Lung (tissue), 12 donors: ENCODE results near the gene GOLGA6L1. TPM values are rescaled to one million over a fixed set of nuclear protein-coding genes. Genes with fewer than 3 reads are reported as not detected.
"Not testable (repeated sequence)": the region's sequence is repeated elsewhere in the genome, so short reads cannot be mapped to it uniquely, and the experiment has no call there.

ENCODE experiments used
- ATAC-seq: fragments of 200-7000 bp; cut with Tn5 transposase; one replicate; pipeline ENCODE4 v1.9.1; 2020; ENCODE audit warnings: moderate number of reproducible peaks; ENCODE audit not compliant: insufficient read depth, low FRiP score
- DNase-seq, 3 donors: peaks; one replicate each; pipeline ENCODE4 v3.0.0-alpha.2; 2013 to 2017
- H3K27ac ChIP-seq, 2 donors: one replicate each; pipeline ENCODE4 v1.5.1; 2013; ENCODE audit warnings: mild to moderate bottlenecking in 2 of 2, moderate library complexity in 2 of 2, control low read depth in 1 of 2, inconsistent platforms in 1 of 2, low read depth in 1 of 2, low read length in 1 of 2
- H3K27me3 ChIP-seq, 3 donors: one replicate each; pipeline ENCODE4 v1.5.1; 2013; ENCODE audit warnings: low read length in 2 of 3; ENCODE audit not compliant: control insufficient read depth in 3 of 3, insufficient read depth in 3 of 3
- H3K36me3 ChIP-seq, 4 donors: one replicate each; pipeline ENCODE4 v1.5.1; 2013; ENCODE audit warnings: low read length in 4 of 4, mild to moderate bottlenecking in 1 of 4, moderate library complexity in 1 of 4; ENCODE audit not compliant: control insufficient read depth in 4 of 4, insufficient read depth in 4 of 4
- H3K4me1 ChIP-seq, 5 donors: one replicate each; pipeline ENCODE4 v1.5.1; 2013; ENCODE audit warnings: low read length in 5 of 5, mild to moderate bottlenecking in 2 of 5, moderate library complexity in 1 of 5; ENCODE audit not compliant: control insufficient read depth in 5 of 5, insufficient read depth in 5 of 5
- H3K4me3 ChIP-seq: one replicate; pipeline ENCODE4 v1.5.1; 2013; ENCODE audit warnings: mild to moderate bottlenecking, control low read depth, moderate library complexity
- H3K9ac ChIP-seq, 2 donors: one replicate each; pipeline ENCODE4 v1.5.1; 2013; ENCODE audit warnings: low read length in 2 of 2, control low read depth in 1 of 2; ENCODE audit not compliant: insufficient read depth in 1 of 2
- H3K9me3 ChIP-seq, 4 donors: one replicate each; pipeline ENCODE4 v1.5.1; 2013; ENCODE audit warnings: low read length in 3 of 4, mild to moderate bottlenecking in 1 of 4, moderate library complexity in 1 of 4; ENCODE audit not compliant: control insufficient read depth in 4 of 4, insufficient read depth in 3 of 4
- CTCF ChIP-seq: IDR thresholded peaks from 2 replicates; pipeline ENCODE4 v1.5.1; 2012; ENCODE audit warnings: mild to moderate bottlenecking; ENCODE audit errors: control extremely low read depth, extremely low read depth
- WGBS, 2 donors: extraction: QIAGEN DNeasy Blood & Tissue Kit; methylation state at CpG; one replicate each; pipeline ENCODE4 v1.1.7; 2013; 5-methylcytosine and 5-hydroxymethylcytosine counted together
- polyA plus RNA-seq, 2 donors: library from polyadenylated mRNA; stranded (reverse); fragments of 200-250 nt; gene quantifications; one replicate each; pipeline ENCODE4 v1.2.1, GENCODE V29; 2013
- total RNA-seq, 2 donors: library from RNA; depleted of rRNA in 1 of 2; stranded (reverse); fragments of >200 nt in 1 of 2; gene quantifications; one replicate each; pipeline ENCODE4 v1.2.1, GENCODE V29; 2014 to 2021
- donor health status: control.
- donor health status: control.
- donor health status: Bipolar disorder and iron deficiency.
- donor health status: healthy.
- donor health status: DM: yes; HTN: yes; CAD: no.

GOLGA6L1 gene
- total and polyA plus RNA-seq, 4 donors: not detected

GRCh38 chr15:23118208-23118607 is 18.4 kb downstream of the GOLGA6L1 start:
- H3K4me1 ChIP-seq: no peaks in the 10 kb centered on the region
- no peak overlapping the region for H3K4me3 ChIP-seq
- H3K9ac ChIP-seq: no peak overlapping the region
- no peaks in the 10 kb centered on the region for H3K9me3 ChIP-seq
- ATAC-seq: no peak
- H3K27me3 ChIP-seq: no peaks in the 10 kb centered on the region
- DNase-seq: no peak
- 66 to 67% methylated on average over 1 of the region's 1 CpG for WGBS, 2 donors
- no peaks in the 10 kb centered on the region for H3K36me3 ChIP-seq
- TF ChIP-seq CTCF: no peak
- H3K27ac ChIP-seq: no peak overlapping the region

- no peak overlapping the region for H3K4me3 ChIP-seq
- H3K27ac ChIP-seq: no peak overlapping the region
- H3K27me3 ChIP-seq: no peaks in the 10 kb centered on the region
- peaks cover 0 to 3% (median 0%) of the 10 kb centered on the region in 4 donors for H3K9me3 ChIP-seq
- H3K9ac ChIP-seq: no peak overlapping the region
- H3K4me1 ChIP-seq: no peaks in the 10 kb centered on the region
- DNase-seq (no peak), ATAC-seq (no peak)
- no peak for TF ChIP-seq CTCF
- 81 to 86% methylated on average over 1 of the region's 1 CpG for WGBS, 2 donors
- no peaks in the 10 kb centered on the region for H3K36me3 ChIP-seq
These were observed 40.8 kb downstream of the GOLGA6L1 start for GRCh38 chr15:23095796-23096195.

GRCh38 chr15:23083115-23083514 is 53.5 kb downstream of the GOLGA6L1 start:
- Histone ChIP-seq H3K36me3 (no peaks in the 10 kb centered on the region), H3K9me3 (peaks cover 0 to 2% (median 0%) of the 10 kb centered on the region in 4 donors), H3K27ac (no peak overlapping the region), H3K4me3 (no peak overlapping the region), H3K9ac (no peak overlapping the region), H3K4me1 (no peaks in the 10 kb centered on the region), H3K27me3 (no peaks in the 10 kb centered on the region)
- WGBS, 2 donors: 75 to 83% methylated on average over 1 of the region's 1 CpG
- TF ChIP-seq CTCF: no peak
- DNase-seq (no peak), ATAC-seq (no peak)

- not testable (repeated sequence) for H3K27me3 ChIP-seq, H3K9me3 ChIP-seq, H3K4me1 ChIP-seq, H3K4me3 ChIP-seq, DNase-seq, H3K9ac ChIP-seq, H3K36me3 ChIP-seq, ATAC-seq, H3K27ac ChIP-seq
- WGBS, 2 donors: 64 to 83% methylated on average over 8 of the region's 8 CpGs
These were observed 54.5 kb downstream of the GOLGA6L1 start for GRCh38 chr15:23081996-23082737.
